Lung (tissue), 12 donors: Measurements from ENCODE around the gene OLA1. TPM values are rescaled to one million over a fixed set of nuclear protein-coding genes. Genes with fewer than 3 reads are reported as not detected.

Experiments used
- ATAC-seq: fragments of 200-7000 bp; cut with Tn5 transposase; one replicate; pipeline ENCODE4 v1.9.1; 2020; ENCODE audit warnings: moderate number of reproducible peaks; ENCODE audit not compliant: insufficient read depth, low FRiP score
- DNase-seq, 3 donors: peaks; one replicate each; pipeline ENCODE4 v3.0.0-alpha.2; 2013 to 2017
- H3K27ac ChIP-seq, 2 donors: one replicate each; pipeline ENCODE4 v1.5.1; 2013; ENCODE audit warnings: mild to moderate bottlenecking in 2 of 2, moderate library complexity in 2 of 2, control low read depth in 1 of 2, inconsistent platforms in 1 of 2, low read depth in 1 of 2, low read length in 1 of 2
- H3K27me3 ChIP-seq, 3 donors: one replicate each; pipeline ENCODE4 v1.5.1; 2013; ENCODE audit warnings: low read length in 2 of 3; ENCODE audit not compliant: control insufficient read depth in 3 of 3, insufficient read depth in 3 of 3
- H3K36me3 ChIP-seq, 4 donors: one replicate each; pipeline ENCODE4 v1.5.1; 2013; ENCODE audit warnings: low read length in 4 of 4, mild to moderate bottlenecking in 1 of 4, moderate library complexity in 1 of 4; ENCODE audit not compliant: control insufficient read depth in 4 of 4, insufficient read depth in 4 of 4
- H3K4me1 ChIP-seq, 5 donors: one replicate each; pipeline ENCODE4 v1.5.1; 2013; ENCODE audit warnings: low read length in 5 of 5, mild to moderate bottlenecking in 2 of 5, moderate library complexity in 1 of 5; ENCODE audit not compliant: control insufficient read depth in 5 of 5, insufficient read depth in 5 of 5
- H3K4me3 ChIP-seq: one replicate; pipeline ENCODE4 v1.5.1; 2013; ENCODE audit warnings: mild to moderate bottlenecking, control low read depth, moderate library complexity
- H3K9ac ChIP-seq, 2 donors: one replicate each; pipeline ENCODE4 v1.5.1; 2013; ENCODE audit warnings: low read length in 2 of 2, control low read depth in 1 of 2; ENCODE audit not compliant: insufficient read depth in 1 of 2
- H3K9me3 ChIP-seq, 4 donors: one replicate each; pipeline ENCODE4 v1.5.1; 2013; ENCODE audit warnings: low read length in 3 of 4, mild to moderate bottlenecking in 1 of 4, moderate library complexity in 1 of 4; ENCODE audit not compliant: control insufficient read depth in 4 of 4, insufficient read depth in 3 of 4
- CTCF ChIP-seq: IDR thresholded peaks from 2 replicates; pipeline ENCODE4 v1.5.1; 2012; ENCODE audit warnings: mild to moderate bottlenecking; ENCODE audit errors: control extremely low read depth, extremely low read depth
- WGBS, 2 donors: extraction: QIAGEN DNeasy Blood & Tissue Kit; methylation state at CpG; one replicate each; pipeline ENCODE4 v1.1.7; 2013; 5-methylcytosine and 5-hydroxymethylcytosine counted together
- polyA plus RNA-seq, 2 donors: library from polyadenylated mRNA; stranded (reverse); fragments of 200-250 nt; gene quantifications; one replicate each; pipeline ENCODE4 v1.2.1, GENCODE V29; 2013
- total RNA-seq, 2 donors: library from RNA; depleted of rRNA in 1 of 2; stranded (reverse); fragments of >200 nt in 1 of 2; gene quantifications; one replicate each; pipeline ENCODE4 v1.2.1, GENCODE V29; 2014 to 2021
- donor health status: control.
- donor health status: control.
- donor health status: Bipolar disorder and iron deficiency.
- donor health status: healthy.
- donor health status: DM: yes; HTN: yes; CAD: no.

OLA1 gene
- total and polyA plus RNA-seq, 4 donors, result 49.8 to 71.4 (median 53.4) TPM

- ATAC-seq (no peak), DNase-seq (no peak)
- no peak for TF ChIP-seq CTCF
- H3K4me1 ChIP-seq, result peaks cover 0 to 21% (median 5%) of the 10 kb centered on the region in 5 donors
- H3K27ac ChIP-seq, result no peak overlapping the region
- no peaks in the 10 kb centered on the region for H3K36me3 ChIP-seq
- no peak overlapping the region for H3K4me3 ChIP-seq
- WGBS, 2 donors, result 76 to 83% methylated on average over 20 of the region's 20 CpGs
- no peaks in the 10 kb centered on the region for H3K27me3 ChIP-seq
- no peaks in the 10 kb centered on the region for H3K9me3 ChIP-seq
- no peak overlapping the region for H3K9ac ChIP-seq
Observed at GRCh38 chr2:174048243-174048642, 200.1 kb downstream of the OLA1 start.

GRCh38 chr2:174047746-174048145, 200.6 kb downstream of the OLA1 start:
- ATAC-seq, result no peak
- H3K9ac ChIP-seq, result no peak overlapping the region
- no peak for DNase-seq
- H3K9me3 ChIP-seq, result no peaks in the 10 kb centered on the region
- WGBS, 2 donors, result 88% methylated on average over 9 of the region's 9 CpGs
- H3K27me3 ChIP-seq, result no peaks in the 10 kb centered on the region
- H3K36me3 ChIP-seq, result no peaks in the 10 kb centered on the region
- no peak overlapping the region for H3K4me3 ChIP-seq
- peaks cover 0 to 16% (median 5%) of the 10 kb centered on the region in 5 donors for H3K4me1 ChIP-seq
- TF ChIP-seq CTCF, result no peak
- H3K27ac ChIP-seq, result no peak overlapping the region

GRCh38 chr2:174046172-174046571, 202.2 kb downstream of the OLA1 start:
- Histone ChIP-seq H3K27me3 (no peaks in the 10 kb centered on the region), H3K9me3 (no peaks in the 10 kb centered on the region), H3K36me3 (no peaks in the 10 kb centered on the region), H3K27ac (no peak overlapping the region), H3K9ac (no peak overlapping the region), H3K4me1 (peaks cover 0 to under 1% (median 0%) of the 10 kb centered on the region in 5 donors), H3K4me3 (no peak overlapping the region)
- WGBS, 2 donors, result 89 to 99% methylated on average over 3 of the region's 3 CpGs
- DNase-seq (no peak), ATAC-seq (no peak)
- no peak for TF ChIP-seq CTCF

- H3K27me3 ChIP-seq, result no peaks in the 10 kb centered on the region
- WGBS, 2 donors, result 88 to 90% methylated on average over 3 of the region's 3 CpGs
- no peak for ATAC-seq
- H3K36me3 ChIP-seq, result no peaks in the 10 kb centered on the region
- no peak overlapping the region for H3K9ac ChIP-seq
- H3K9me3 ChIP-seq, result no peaks in the 10 kb centered on the region
- H3K27ac ChIP-seq, result no peak overlapping the region
- no peak for DNase-seq
- H3K4me1 ChIP-seq, result peaks cover 0 to 3% (median 2%) of the 10 kb centered on the region in 5 donors
- H3K4me3 ChIP-seq, result no peak overlapping the region
- TF ChIP-seq CTCF, result no peak
Observed at GRCh38 chr2:174044556-174044955, 203.8 kb downstream of the OLA1 start.
